ENCODE results near the gene CCDC188. TPM values are rescaled to one million over a fixed set of nuclear protein-coding genes. Genes with fewer than 3 reads are reported as not detected.

The CCDC188 gene
- not detected for total RNA-seq (ENCODE audit: unreplicated experiment)
- long read RNA-seq: 0 reads

DNA sequence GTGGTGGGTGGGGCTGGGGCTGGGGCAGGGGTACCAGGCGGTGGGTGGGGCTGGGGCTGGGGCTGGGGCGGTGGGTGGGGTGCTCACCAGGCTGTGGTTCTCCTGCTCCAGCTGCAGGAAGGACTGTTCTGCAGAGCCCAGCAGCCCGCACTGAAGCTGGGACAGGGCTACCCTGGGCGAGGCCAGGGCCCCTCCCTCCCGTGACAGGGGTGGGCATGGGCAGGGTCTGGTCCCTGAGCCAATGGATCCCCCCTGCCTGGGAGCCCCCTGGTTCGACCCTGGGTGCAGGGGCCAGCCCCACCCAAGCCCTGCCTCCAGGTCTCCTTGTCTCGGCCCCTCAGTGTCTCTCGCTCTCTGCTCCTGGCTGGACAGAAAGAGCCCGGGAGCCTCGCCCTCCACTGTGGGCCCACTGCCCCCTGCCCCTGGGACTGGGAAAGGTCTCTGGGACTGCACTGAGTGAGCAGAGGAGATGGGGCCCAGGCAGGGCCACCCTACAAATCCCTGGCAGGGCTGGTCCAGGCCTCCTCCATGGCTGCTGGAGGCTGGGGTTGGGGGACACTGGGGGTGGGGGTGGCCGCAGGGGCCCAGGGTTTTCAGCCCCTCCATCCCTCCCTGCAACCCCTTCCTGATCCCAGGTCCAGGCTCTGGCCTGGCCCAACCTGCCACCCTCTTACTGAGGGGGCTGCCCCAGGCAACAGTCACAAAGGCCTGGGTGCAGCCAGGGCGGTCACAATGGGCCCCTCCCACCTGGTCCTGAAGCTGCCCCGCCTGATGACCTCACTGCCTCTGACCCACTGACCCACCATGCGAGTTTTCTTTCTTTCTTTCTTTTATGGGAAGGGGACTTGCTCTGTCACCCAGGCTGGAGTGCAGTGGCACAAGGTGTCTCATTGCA is at the start of gene CCDC188:
Gene CCDC188, minus strand, starts transcription at position 675 of the 895 bp plus-strand sequence. Its CDS starts 69 bp downstream, at position 606.
- H3K27me3 Mint-ChIP-seq (ENCODE audit: unreplicated experiment): peaks cover 7% of the 10 kb centered on the region
- DNase-seq (ENCODE audit: low spot score): no peak
- H3K9me3 Mint-ChIP-seq (ENCODE audit: unreplicated experiment): no peaks in the 10 kb centered on the region
- TF ChIP-seq, protein P1, sequence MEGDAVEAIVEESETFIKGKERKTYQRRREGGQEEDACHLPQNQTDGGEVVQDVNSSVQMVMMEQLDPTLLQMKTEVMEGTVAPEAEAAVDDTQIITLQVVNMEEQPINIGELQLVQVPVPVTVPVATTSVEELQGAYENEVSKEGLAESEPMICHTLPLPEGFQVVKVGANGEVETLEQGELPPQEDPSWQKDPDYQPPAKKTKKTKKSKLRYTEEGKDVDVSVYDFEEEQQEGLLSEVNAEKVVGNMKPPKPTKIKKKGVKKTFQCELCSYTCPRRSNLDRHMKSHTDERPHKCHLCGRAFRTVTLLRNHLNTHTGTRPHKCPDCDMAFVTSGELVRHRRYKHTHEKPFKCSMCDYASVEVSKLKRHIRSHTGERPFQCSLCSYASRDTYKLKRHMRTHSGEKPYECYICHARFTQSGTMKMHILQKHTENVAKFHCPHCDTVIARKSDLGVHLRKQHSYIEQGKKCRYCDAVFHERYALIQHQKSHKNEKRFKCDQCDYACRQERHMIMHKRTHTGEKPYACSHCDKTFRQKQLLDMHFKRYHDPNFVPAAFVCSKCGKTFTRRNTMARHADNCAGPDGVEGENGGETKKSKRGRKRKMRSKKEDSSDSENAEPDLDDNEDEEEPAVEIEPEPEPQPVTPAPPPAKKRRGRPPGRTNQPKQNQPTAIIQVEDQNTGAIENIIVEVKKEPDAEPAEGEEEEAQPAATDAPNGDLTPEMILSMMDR (IDR thresholded peaks at IDR 0.05; ENCODE audit: unreplicated experiment): no peak
- no peaks in the 10 kb centered on the region for H3K4me1 Mint-ChIP-seq (ENCODE audit: unreplicated experiment)
- H3K4me3 Mint-ChIP-seq (ENCODE audit: unreplicated experiment): no peak within 1 kb of the TSS
- H3K36me3 Mint-ChIP-seq (ENCODE audit: low read depth, unreplicated experiment): no peaks in the 10 kb centered on the region
- H3K27ac Mint-ChIP-seq (ENCODE audit: unreplicated experiment): no peak within 1 kb of the TSS

DNA sequence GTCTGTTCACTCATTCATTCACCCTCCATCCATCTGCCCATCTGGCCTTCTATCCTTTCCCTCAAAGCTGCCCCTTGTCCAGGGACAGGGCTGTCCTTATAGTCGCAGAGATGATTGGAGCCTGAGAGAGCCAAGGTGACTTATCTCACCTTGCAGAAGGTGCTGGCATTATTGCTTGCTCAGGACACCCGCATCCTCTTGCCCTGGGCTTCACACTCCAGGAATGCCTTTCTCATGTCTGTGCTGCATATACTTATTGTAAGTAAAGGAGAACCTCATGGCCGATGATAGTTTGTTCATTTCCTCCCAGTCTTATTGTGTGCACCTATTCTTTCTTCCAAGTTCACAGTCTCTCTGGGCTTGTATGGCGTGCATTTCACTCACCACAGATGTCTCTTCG is 49.1 kb upstream of the CCDC188 start:
- TF ChIP-seq, protein P1 (IDR thresholded peaks at IDR 0.05; ENCODE audit: unreplicated experiment): no peak
- Mint-ChIP-seq H3K27ac (ENCODE audit: unreplicated experiment) (no peak overlapping the region), H3K27me3 (ENCODE audit: unreplicated experiment) (peaks cover 3% of the 10 kb centered on the region), H3K4me1 (ENCODE audit: unreplicated experiment) (peaks cover 6% of the 10 kb centered on the region), H3K36me3 (ENCODE audit: low read depth, unreplicated experiment) (no peaks in the 10 kb centered on the region), H3K9me3 (ENCODE audit: unreplicated experiment) (no peaks in the 10 kb centered on the region), H3K4me3 (ENCODE audit: unreplicated experiment) (no peak overlapping the region)
- DNase-seq (ENCODE audit: low spot score): no peak

DNA sequence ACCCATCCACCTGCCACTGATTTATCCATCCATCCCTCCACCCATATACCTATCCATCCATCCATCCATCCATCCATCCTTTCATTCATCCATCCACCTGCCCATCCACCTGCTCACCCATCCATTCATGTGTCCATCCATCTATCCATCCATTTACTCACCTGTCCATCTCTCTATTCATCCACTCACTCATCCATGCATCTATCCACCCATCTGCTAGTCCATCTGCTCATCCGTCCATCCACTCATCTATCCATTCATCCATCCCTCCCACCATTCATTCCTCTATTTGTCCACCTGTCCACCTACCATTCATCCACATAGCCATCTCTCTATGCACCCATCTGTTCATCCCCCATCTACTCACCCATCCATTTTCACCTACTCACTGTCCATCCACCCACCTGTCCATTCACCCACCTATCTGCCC is 48.6 kb upstream of the CCDC188 start:
- Mint-ChIP-seq H3K9me3 (ENCODE audit: unreplicated experiment) (no peaks in the 10 kb centered on the region), H3K27me3 (ENCODE audit: unreplicated experiment) (peaks cover 3% of the 10 kb centered on the region), H3K4me3 (ENCODE audit: unreplicated experiment) (no peak overlapping the region), H3K4me1 (ENCODE audit: unreplicated experiment) (peaks cover 6% of the 10 kb centered on the region), H3K27ac (ENCODE audit: unreplicated experiment) (no peak overlapping the region), H3K36me3 (ENCODE audit: low read depth, unreplicated experiment) (no peaks in the 10 kb centered on the region)
- TF ChIP-seq, protein P1 (IDR thresholded peaks at IDR 0.05; ENCODE audit: unreplicated experiment): no peak
- DNase-seq (ENCODE audit: low spot score): no peak

DNA sequence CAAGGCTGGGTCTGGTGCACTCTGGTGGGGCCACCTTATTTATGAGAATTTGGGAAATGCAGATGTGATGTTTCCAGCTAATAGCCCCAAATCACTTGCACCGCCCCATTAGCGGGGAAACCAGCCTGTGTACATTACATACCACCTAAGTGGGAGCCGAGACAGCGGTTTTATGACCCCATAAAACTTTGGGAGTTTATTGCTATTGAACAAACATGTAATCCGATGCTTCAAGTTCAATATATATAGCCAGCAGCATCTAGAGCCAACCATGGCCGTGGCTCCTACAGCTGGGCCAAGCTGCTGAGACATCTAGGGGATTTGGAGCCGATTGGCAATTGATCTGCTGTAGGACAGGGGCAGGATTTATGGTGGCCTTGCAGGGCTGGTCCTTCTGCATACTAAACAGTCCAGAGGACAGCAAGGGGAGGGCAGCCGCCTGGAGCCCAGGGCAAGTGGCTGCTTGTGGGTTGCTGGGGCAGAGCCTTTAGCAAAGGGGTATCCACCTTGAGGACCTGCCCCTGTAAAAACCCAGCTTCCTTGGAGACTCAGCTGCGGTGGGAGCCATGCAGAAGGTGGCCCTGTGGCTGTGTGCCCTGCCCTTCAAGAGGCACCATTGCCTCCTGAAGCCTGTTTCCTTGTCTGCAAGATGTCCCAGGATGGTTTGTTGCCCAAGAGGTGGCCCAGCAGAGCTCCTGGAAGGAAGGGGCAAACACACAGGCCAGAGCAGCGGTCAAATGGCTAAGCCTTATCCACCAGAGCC is 47.9 kb upstream of the CCDC188 start:
- H3K27ac Mint-ChIP-seq (ENCODE audit: unreplicated experiment): no peak overlapping the region
- no peak overlapping the region for H3K4me3 Mint-ChIP-seq (ENCODE audit: unreplicated experiment)
- H3K4me1 Mint-ChIP-seq (ENCODE audit: unreplicated experiment): peaks cover 6% of the 10 kb centered on the region
- TF ChIP-seq, protein P1 (IDR thresholded peaks at IDR 0.05; ENCODE audit: unreplicated experiment): no peak
- no peaks in the 10 kb centered on the region for H3K9me3 Mint-ChIP-seq (ENCODE audit: unreplicated experiment)
- DNase-seq (ENCODE audit: low spot score): no peak
- H3K36me3 Mint-ChIP-seq (ENCODE audit: low read depth, unreplicated experiment): no peaks in the 10 kb centered on the region
- H3K27me3 Mint-ChIP-seq (ENCODE audit: unreplicated experiment): peaks cover 3% of the 10 kb centered on the region

All from endothelial cell (in vitro differentiated cells).